GM10266 (cell line): ENCODE data around the gene MBTPS2.

Source experiments
- DNase-seq: peaks from one replicate; pipeline ENCODE4 v3.0.0; 2012; ENCODE audit errors: extremely low spot score
- CTCF ChIP-seq: IDR thresholded peaks from 2 replicates; pipeline ENCODE4 v1.5.1; 2012; ENCODE audit warnings: mild to moderate bottlenecking, low read depth; ENCODE audit not compliant: control insufficient read depth, insufficient read depth; ENCODE audit errors: missing control alignments

Gene MBTPS2

GRCh38 chrX:21933077-21933476, 93.7 kb downstream of the MBTPS2 start:
- TF ChIP-seq CTCF = no peak

DNA sequence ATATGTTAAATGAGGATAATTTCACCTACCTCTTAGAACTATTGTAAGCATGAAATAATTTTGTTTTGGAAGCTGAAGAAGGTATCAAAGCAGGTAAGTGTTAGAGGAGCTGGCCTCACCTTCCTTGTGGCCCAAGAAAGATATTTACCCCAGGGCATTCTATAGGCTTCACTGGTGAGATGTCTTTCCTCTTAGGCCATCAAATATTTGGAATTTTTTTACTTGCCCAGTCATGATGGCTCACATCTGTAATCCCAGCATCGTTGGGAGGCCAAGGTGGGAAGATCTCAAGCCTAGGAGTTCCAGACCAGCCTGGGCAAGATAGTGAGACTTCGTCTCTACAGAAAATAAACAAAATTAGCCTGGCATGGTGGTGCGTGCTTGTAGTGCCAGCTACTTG, 95.0 kb downstream of the MBTPS2 start:
- no peak for TF ChIP-seq CTCF
- DNase-seq = no peak

More at GRCh38 chrX:21933077-21933476, 93.7 kb downstream of the MBTPS2 start:
- DNase-seq = no peak
